Heart left ventricle (tissue), 13 donors: ENCODE data around the gene ZNF620.

Experiments
- POLR2A ChIP-seq, 2 donors: fragments of 450-650 bp; IDR thresholded peaks; one replicate each; pipeline ENCODE4 v1.6.1; 2017; ENCODE audit warnings: antibody characterized with exemption in 2 of 2, mild to moderate bottlenecking in 2 of 2, moderate library complexity in 2 of 2
- TF ChIP-seq, protein P1 (sequence below), 12 donors: fragments of 200-600 bp; sonication (generic) in 4 of 12; IDR thresholded peaks; one replicate each; pipeline versions ENCODE4 v1.5.0 to v1.8.0; 2018 to 2022; ENCODE audit warnings: antibody characterized with exemption in 12 of 12, mild to moderate bottlenecking in 5 of 12
- donor health status: ischemic (EF 13 %, LVEDD 7.1; RV severe dilation, severe dysfunction).
- donor health status: DM: no; HTN: yes; CAD: no.
- donor health status: DM: no; HTN: no; CAD: no.
- donor health status: ischemic (EF 25% LVEDD 6.9; RV normal size, moderate dysfunction).
- donor health status: ischemic (EF 25% LVEDD 5.7; RV mildly dilated, moderate dysfunction).
- donor health status: ischemic (EF 35%, LVEDD 5.7; RV mildly dilated, moderate dysfunction).
- donor health status: nonischemic (EF 11% LVEDD 7.7; RV severe dilation, severe dysfunction).
- donor health status: DM: yes; HTN: yes; CAD: no.
- donor health status: PGD.
- donor health status: ischemic (EF 29% LVEDD 5.4; RV normal size, mild dysfunction).
- donor health status: nonischemic (EF 23%, LVEDD 6.1; RV moderate dilation, normal function).

- TF ChIP-seq, protein P1, sequence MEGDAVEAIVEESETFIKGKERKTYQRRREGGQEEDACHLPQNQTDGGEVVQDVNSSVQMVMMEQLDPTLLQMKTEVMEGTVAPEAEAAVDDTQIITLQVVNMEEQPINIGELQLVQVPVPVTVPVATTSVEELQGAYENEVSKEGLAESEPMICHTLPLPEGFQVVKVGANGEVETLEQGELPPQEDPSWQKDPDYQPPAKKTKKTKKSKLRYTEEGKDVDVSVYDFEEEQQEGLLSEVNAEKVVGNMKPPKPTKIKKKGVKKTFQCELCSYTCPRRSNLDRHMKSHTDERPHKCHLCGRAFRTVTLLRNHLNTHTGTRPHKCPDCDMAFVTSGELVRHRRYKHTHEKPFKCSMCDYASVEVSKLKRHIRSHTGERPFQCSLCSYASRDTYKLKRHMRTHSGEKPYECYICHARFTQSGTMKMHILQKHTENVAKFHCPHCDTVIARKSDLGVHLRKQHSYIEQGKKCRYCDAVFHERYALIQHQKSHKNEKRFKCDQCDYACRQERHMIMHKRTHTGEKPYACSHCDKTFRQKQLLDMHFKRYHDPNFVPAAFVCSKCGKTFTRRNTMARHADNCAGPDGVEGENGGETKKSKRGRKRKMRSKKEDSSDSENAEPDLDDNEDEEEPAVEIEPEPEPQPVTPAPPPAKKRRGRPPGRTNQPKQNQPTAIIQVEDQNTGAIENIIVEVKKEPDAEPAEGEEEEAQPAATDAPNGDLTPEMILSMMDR (IDR thresholded peaks at IDR 0.05): no peak
- no peak for TF ChIP-seq POLR2A (IDR thresholded peaks at IDR 0.05)
These were observed 28.4 kb downstream of the ZNF620 start for GRCh38 chr3:40534283-40534682.
